IMR-90 (cell line): Measurements from ENCODE around the gene HSD3B2. TPM values are rescaled to one million over a fixed set of nuclear protein-coding genes. Genes with fewer than 3 reads are reported as not detected.

Source experiments
- ATAC-seq: fragments of 200-7000 bp; cut with Tn5 transposase; 2 replicates; pipeline ENCODE4 v1.9.1; 2020; ENCODE audit warnings: low read depth, mild to moderate bottlenecking, moderate library complexity
- BruUV-seq: library from RNA; stranded (reverse); fragments of 400-500 nt; replicated peaks from 2 replicates; lab custom pipeline; 2021; lab: Mats Ljungman, UMichigan
- CTCF ChIA-PET: fragments of 300-600 bp; formaldehyde crosslinking; extraction: SDS; loops from one replicate; lab custom pipeline; 2021; ENCODE audit warnings: antibody characterized with exemption; lab: Yijun Ruan, JAX
- POLR2A ChIA-PET: fragments of 300-600 bp; sonication (Branson Sonifier 250); formaldehyde crosslinking; loops from one replicate; lab custom pipeline; 2022; ENCODE audit warnings: antibody characterized with exemption; ENCODE audit not compliant: unreplicated experiment; lab: Charles Lee
- DNase-seq: peaks from one replicate; pipeline ENCODE4 v3.0.0; 2013
- H2AFZ ChIP-seq: replicated peaks from 2 replicates; pipeline ENCODE3; 2013; ENCODE audit warnings: low read length, mild to moderate bottlenecking; ENCODE audit not compliant: poor library complexity
- H2AK5ac ChIP-seq: 2 replicates; pipeline ENCODE4 v1.6.1; 2013; ENCODE audit warnings: low read depth, low read length, inconsistent platforms
- H2AK9ac ChIP-seq: replicated peaks from 2 replicates; pipeline ENCODE3; 2013; ENCODE audit warnings: mild to moderate bottlenecking, low read depth, low read length, moderate library complexity; ENCODE audit not compliant: poor library complexity
- H2BK120ac ChIP-seq: 2 replicates; pipeline ENCODE4 v1.6.1; 2013; ENCODE audit warnings: low read depth, low read length, inconsistent platforms
- H2BK15ac ChIP-seq: 3 replicates; pipeline ENCODE4 v1.6.1; 2013; ENCODE audit warnings: low read depth, low read length, inconsistent platforms
- H2BK20ac ChIP-seq: 2 replicates; pipeline ENCODE4 v1.6.1; 2013; ENCODE audit warnings: low read depth, mild to moderate bottlenecking, inconsistent platforms, low read length, moderate library complexity
- H2BK5ac ChIP-seq: 2 replicates; pipeline ENCODE4 v1.6.1; 2013; ENCODE audit warnings: mild to moderate bottlenecking, low read depth, low read length, inconsistent platforms; ENCODE audit not compliant: poor library complexity, severe bottlenecking
- H3K14ac ChIP-seq: replicated peaks from 2 replicates; pipeline ENCODE4 v1.6.1; 2013; ENCODE audit warnings: low read depth, low read length, inconsistent platforms
- H3K18ac ChIP-seq: 2 replicates; pipeline ENCODE4 v1.6.1; 2013; ENCODE audit warnings: low read depth, low read length, control low read depth
- H3K23ac ChIP-seq: 2 replicates; pipeline ENCODE4 v1.6.1; 2013; ENCODE audit warnings: low read depth, low read length, inconsistent platforms
- H3K27ac ChIP-seq: 2 replicates; pipeline ENCODE4 v1.5.1; 2013; ENCODE audit warnings: mild to moderate bottlenecking, control low read depth, low read length; ENCODE audit not compliant: insufficient read depth
- H3K27me3 ChIP-seq: 2 replicates; pipeline ENCODE4 v1.6.1; 2013; ENCODE audit warnings: low read length; ENCODE audit not compliant: control insufficient read depth, insufficient read depth
- H3K36me3 ChIP-seq: 2 replicates; pipeline ENCODE4 v1.6.1; 2013; ENCODE audit warnings: low read length, mixed read lengths; ENCODE audit not compliant: control insufficient read depth, insufficient read depth
- H3K4ac ChIP-seq: 2 replicates; pipeline ENCODE4 v1.6.1; 2013; ENCODE audit warnings: low read depth, low read length, inconsistent platforms
- H3K4me1 ChIP-seq: 2 replicates; pipeline ENCODE4 v1.6.1; 2013; ENCODE audit warnings: low read length, mixed read lengths; ENCODE audit not compliant: control insufficient read depth, insufficient read depth
- H3K4me2 ChIP-seq: 2 replicates; pipeline ENCODE4 v1.6.1; 2013; ENCODE audit warnings: low read depth, mild to moderate bottlenecking, control low read depth, low read length, moderate library complexity
- H3K4me3 ChIP-seq: 2 replicates; pipeline ENCODE4 v1.5.1; 2013; ENCODE audit warnings: low read depth, mild to moderate bottlenecking, control low read depth, low read length, moderate library complexity; ENCODE audit not compliant: insufficient read depth
- H3K56ac ChIP-seq: 2 replicates; pipeline ENCODE4 v1.6.1; 2013; ENCODE audit warnings: low read length, inconsistent platforms; ENCODE audit not compliant: insufficient read depth; ENCODE audit errors: extremely low read depth
- H3K79me1 ChIP-seq, 2 experiments: 2 replicates each; pipeline ENCODE4 v1.6.1; 2013; ENCODE audit warnings: low read length in 2 of 2, inconsistent platforms in 1 of 2, low read depth in 1 of 2
- H3K9ac ChIP-seq: 2 replicates; pipeline ENCODE4 v1.6.1; 2013; ENCODE audit warnings: low read depth, low read length, control low read depth
- H3K9me1 ChIP-seq: 2 replicates; pipeline ENCODE4 v1.6.1; 2013; ENCODE audit warnings: low read length, inconsistent platforms; ENCODE audit not compliant: insufficient read depth
- H3K9me3 ChIP-seq: 2 replicates; pipeline ENCODE4 v1.6.1; 2013; ENCODE audit warnings: low read length; ENCODE audit not compliant: control insufficient read depth, insufficient read depth
- H4K20me1 ChIP-seq: 2 replicates; pipeline ENCODE4 v1.6.1; 2013; ENCODE audit warnings: low read length, inconsistent platforms; ENCODE audit not compliant: insufficient read depth
- H4K5ac ChIP-seq: 2 replicates; pipeline ENCODE4 v1.6.1; 2013; ENCODE audit warnings: mild to moderate bottlenecking, low read depth, low read length, control low read depth
- H4K8ac ChIP-seq, 2 experiments: 2 replicates each; pipeline ENCODE4 v1.6.1; 2013; ENCODE audit warnings: low read depth in 2 of 2, low read length in 2 of 2, control low read depth in 1 of 2, inconsistent platforms in 1 of 2
- H4K91ac ChIP-seq: 2 replicates; pipeline ENCODE4 v1.6.1; 2013; ENCODE audit warnings: low read depth, low read length, inconsistent platforms; ENCODE audit not compliant: insufficient read depth
- CEBPB ChIP-seq: IDR thresholded peaks from 2 replicates; pipeline ENCODE4 v1.6.1; 2012; ENCODE audit warnings: low read depth, low read length, improper control_type of control experiment
- FOS ChIP-seq: fragments of 150-350 bp; IDR thresholded peaks from 2 replicates; pipeline ENCODE4 v1.6.1; 2016; ENCODE audit warnings: low read depth, low read length
- MAFK ChIP-seq: IDR thresholded peaks from 2 replicates; pipeline ENCODE4 v1.6.1; 2012; ENCODE audit warnings: low read depth, low read length, improper control_type of control experiment
- MXI1 ChIP-seq: IDR thresholded peaks from 2 replicates; pipeline ENCODE4 v1.6.1; 2012; ENCODE audit warnings: low read depth, mild to moderate bottlenecking, low read length, moderate library complexity, borderline replicate concordance
- NFE2L2 ChIP-seq: fragments of 150-350 bp; IDR thresholded peaks from 2 replicates; pipeline ENCODE4 v1.6.1; 2016; ENCODE audit warnings: low read depth, mild to moderate bottlenecking, low read length
- RAD21 ChIP-seq: IDR thresholded peaks from 2 replicates; pipeline ENCODE4 v1.6.1; 2012; ENCODE audit warnings: low read length, improper control_type of control experiment
- RCOR1 ChIP-seq: IDR thresholded peaks from 2 replicates; pipeline ENCODE4 v1.6.1; 2012; ENCODE audit warnings: mild to moderate bottlenecking, low read length, improper control_type of control experiment; ENCODE audit not compliant: insufficient replicate concordance
- RFX5 ChIP-seq: IDR thresholded peaks from 2 replicates; pipeline ENCODE4 v1.8.0; 2012; ENCODE audit warnings: low read depth, mild to moderate bottlenecking, low read length, moderate library complexity
- WGBS, 2 experiments: methylation state at CpG; one replicate each; pipeline versions ENCODE4 v1.1.5 to v1.1.7; 2013; ENCODE audit warnings: missing lambda C conversion rate in 2 of 2; ENCODE audit not compliant: insufficient read length in 1 of 2; ENCODE audit errors: extremely low coverage in 2 of 2; 5-methylcytosine and 5-hydroxymethylcytosine counted together
- dilution Hi-C: fragments of 300-500 bp; cut with HindIII; formaldehyde crosslinking; loops from one replicate; pipeline ENCODE4 v1.14.3; 2018; ENCODE audit warnings: low sequenced_read_pairs; ENCODE audit not compliant: unreplicated experiment
- in situ Hi-C: fragments of 300-500 bp; cut with MboI; formaldehyde crosslinking; loops from 3 replicates; pipeline ENCODE4 v1.14.3; 2019; ENCODE audit warnings: low sequenced_read_pairs, inconsistent platforms, mixed read lengths
- intact Hi-C: fragments of 100-400 bp; cut with micrococcal nuclease; formaldehyde crosslinking; loops from 2 replicates; pipeline ENCODE4 v1.10.0; 2022
- polyA plus RNA-seq, 3 experiments: library from polyadenylated mRNA; depleted of rRNA; stranded (reverse); fragments of >200 nt; gene quantifications; 2 replicates each; pipeline ENCODE4 v1.2.3, GENCODE V29; 2012; ENCODE audit warnings: low replicate concordance in 1 of 3
- total RNA-seq: library from RNA; depleted of rRNA; stranded (reverse); fragments of >200 nt; gene quantifications from 2 replicates; pipeline ENCODE4 v1.2.3, GENCODE V29; 2012
- TF ChIP-seq, protein P1 (sequence below): fragments of 150-350 bp; IDR thresholded peaks from 2 replicates; pipeline ENCODE4 v1.6.1; 2017; ENCODE audit warnings: mild to moderate bottlenecking, antibody characterized with exemption, low read length, low read depth
- TF ChIP-seq, protein P2 (sequence below): conservative IDR thresholded peaks from 2 replicates; pipeline ENCODE4 v1.5.1; 2012; ENCODE audit warnings: mild to moderate bottlenecking, low read depth, low read length, improper control_type of control experiment
- TF ChIP-seq, protein P3 (sequence below): fragments of 150-350 bp; IDR thresholded peaks from 2 replicates; pipeline ENCODE4 v1.6.1; 2016; ENCODE audit warnings: low read depth, mild to moderate bottlenecking, low read length, moderate library complexity, borderline replicate concordance

Gene HSD3B2
- total and polyA plus RNA-seq, 2 of the 4 experiments (the other 2 are of a cell fraction): not detected

DNA sequence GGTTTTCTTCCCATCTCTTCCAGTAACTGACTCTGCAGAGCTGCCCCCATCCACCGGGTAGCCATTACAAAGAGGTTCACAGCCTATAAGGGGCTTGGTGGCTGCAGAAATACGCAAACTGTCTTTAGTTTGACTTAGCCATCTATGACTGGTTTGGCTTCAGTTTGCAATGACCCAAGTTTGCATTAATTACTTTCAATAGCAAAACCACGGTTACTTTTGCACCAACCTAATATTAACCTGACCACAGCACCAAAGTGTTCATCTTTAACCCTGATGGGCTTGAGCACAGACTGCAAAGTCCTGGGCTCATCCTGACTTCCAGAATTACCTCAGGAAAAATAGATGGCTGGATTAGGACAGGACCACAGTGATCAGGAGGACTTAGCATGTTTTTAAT lies 48.5 kb upstream of the HSD3B2 start:
- no peak overlapping the region for H3K23ac ChIP-seq
- TF ChIP-seq FOS (no peak), NFE2L2 (no peak), CEBPB (no peak), RAD21 (no peak), RFX5 (no peak), MXI1 (no peak), MAFK (no peak), RCOR1 (no peak)
- TF ChIP-seq, protein P1, sequence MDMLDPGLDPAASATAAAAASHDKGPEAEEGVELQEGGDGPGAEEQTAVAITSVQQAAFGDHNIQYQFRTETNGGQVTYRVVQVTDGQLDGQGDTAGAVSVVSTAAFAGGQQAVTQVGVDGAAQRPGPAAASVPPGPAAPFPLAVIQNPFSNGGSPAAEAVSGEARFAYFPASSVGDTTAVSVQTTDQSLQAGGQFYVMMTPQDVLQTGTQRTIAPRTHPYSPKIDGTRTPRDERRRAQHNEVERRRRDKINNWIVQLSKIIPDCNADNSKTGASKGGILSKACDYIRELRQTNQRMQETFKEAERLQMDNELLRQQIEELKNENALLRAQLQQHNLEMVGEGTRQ: no peak
- TF ChIP-seq, protein P2, sequence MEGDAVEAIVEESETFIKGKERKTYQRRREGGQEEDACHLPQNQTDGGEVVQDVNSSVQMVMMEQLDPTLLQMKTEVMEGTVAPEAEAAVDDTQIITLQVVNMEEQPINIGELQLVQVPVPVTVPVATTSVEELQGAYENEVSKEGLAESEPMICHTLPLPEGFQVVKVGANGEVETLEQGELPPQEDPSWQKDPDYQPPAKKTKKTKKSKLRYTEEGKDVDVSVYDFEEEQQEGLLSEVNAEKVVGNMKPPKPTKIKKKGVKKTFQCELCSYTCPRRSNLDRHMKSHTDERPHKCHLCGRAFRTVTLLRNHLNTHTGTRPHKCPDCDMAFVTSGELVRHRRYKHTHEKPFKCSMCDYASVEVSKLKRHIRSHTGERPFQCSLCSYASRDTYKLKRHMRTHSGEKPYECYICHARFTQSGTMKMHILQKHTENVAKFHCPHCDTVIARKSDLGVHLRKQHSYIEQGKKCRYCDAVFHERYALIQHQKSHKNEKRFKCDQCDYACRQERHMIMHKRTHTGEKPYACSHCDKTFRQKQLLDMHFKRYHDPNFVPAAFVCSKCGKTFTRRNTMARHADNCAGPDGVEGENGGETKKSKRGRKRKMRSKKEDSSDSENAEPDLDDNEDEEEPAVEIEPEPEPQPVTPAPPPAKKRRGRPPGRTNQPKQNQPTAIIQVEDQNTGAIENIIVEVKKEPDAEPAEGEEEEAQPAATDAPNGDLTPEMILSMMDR: no peak
- TF ChIP-seq, protein P3, sequence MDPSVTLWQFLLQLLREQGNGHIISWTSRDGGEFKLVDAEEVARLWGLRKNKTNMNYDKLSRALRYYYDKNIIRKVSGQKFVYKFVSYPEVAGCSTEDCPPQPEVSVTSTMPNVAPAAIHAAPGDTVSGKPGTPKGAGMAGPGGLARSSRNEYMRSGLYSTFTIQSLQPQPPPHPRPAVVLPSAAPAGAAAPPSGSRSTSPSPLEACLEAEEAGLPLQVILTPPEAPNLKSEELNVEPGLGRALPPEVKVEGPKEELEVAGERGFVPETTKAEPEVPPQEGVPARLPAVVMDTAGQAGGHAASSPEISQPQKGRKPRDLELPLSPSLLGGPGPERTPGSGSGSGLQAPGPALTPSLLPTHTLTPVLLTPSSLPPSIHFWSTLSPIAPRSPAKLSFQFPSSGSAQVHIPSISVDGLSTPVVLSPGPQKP: no peak
- no peak overlapping the region for H4K5ac ChIP-seq
- POLR2A ChIA-PET: no interaction called here
- no peak overlapping the region for H3K4me2 ChIP-seq
- H3K27ac ChIP-seq: no peak overlapping the region
- no peak overlapping the region for H2AK5ac ChIP-seq
- H3K18ac ChIP-seq: no peak overlapping the region
- H3K36me3 ChIP-seq: no peaks in the 10 kb centered on the region
- no peak overlapping the region for H3K9ac ChIP-seq
- no peaks in the 10 kb centered on the region for H3K4me1 ChIP-seq
- H3K27me3 ChIP-seq: peaks cover 8% of the 10 kb centered on the region
- H3K9me3 ChIP-seq: no peaks in the 10 kb centered on the region
- H2BK15ac ChIP-seq: no peak overlapping the region
- no peaks in the 10 kb centered on the region for H4K20me1 ChIP-seq
- no peaks in the 10 kb centered on the region for H3K9me1 ChIP-seq
- BruUV-seq: no TSS peak
- no peak for ATAC-seq
- no peak overlapping the region for H3K14ac ChIP-seq
- CTCF ChIA-PET: no interaction called here
- no peak overlapping the region for H2BK120ac ChIP-seq
- intact Hi-C loops (loop anchor here (5.0 kb wide), 1 partner anchor 224 kb away; the partner anchor contains the start of gene WARS2), in situ Hi-C loops (loop anchor here (10.0 to 25.0 kb wide), 2 partner anchors 92 to 1204 kb away; no protein-coding TSS in a partner anchor), dilution Hi-C loops (no loop called here)
- H2AK9ac ChIP-seq: no peak overlapping the region
- H4K8ac ChIP-seq: no peak overlapping the region
- H2AFZ ChIP-seq: no peak overlapping the region
- H2BK20ac ChIP-seq: no peak overlapping the region
- H4K91ac ChIP-seq: no peak overlapping the region
- DNase-seq: no peak
- no peak overlapping the region for H3K4me3 ChIP-seq
- WGBS, 2 experiments: 42% methylated on average over 2 of the region's 3 CpGs; no CpG with 5 or more reads in 1 of the 2 experiments
- no peaks in the 10 kb centered on the region for H3K79me1 ChIP-seq
- H3K4ac ChIP-seq: no peak overlapping the region
- H2BK5ac ChIP-seq: no peak overlapping the region
- no peak overlapping the region for H3K56ac ChIP-seq
